ENCODE results near the gene CLIP2.

The CLIP2 gene

GRCh38 chr7:74449144-74449543 lies 159.9 kb downstream of the CLIP2 start:
- no peak for DNase-seq

GRCh38 chr7:74449809-74450397 lies 160.7 kb downstream of the CLIP2 start:
- peak; percentile 49 for DNase-seq

GRCh38 chr7:74452748-74453321 lies 163.6 kb downstream of the CLIP2 start:
- DNase-seq, result peak; percentile 35

GRCh38 chr7:74453322-74454011 lies 164.3 kb downstream of the CLIP2 start, which contains the start of gene GTF2IRD1:
GTF2IRD1 (plus strand) TSS chr7:74453906; CDS start chr7:74508081, 54,175 bp downstream.
- peak; percentile 45 for DNase-seq

- DNase-seq, result peak; percentile 13
Observed at GRCh38 chr7:74454021-74454924, 165.1 kb downstream of the CLIP2 start.

- DNase-seq, result no peak
Observed at GRCh38 chr7:74454925-74455288, 165.7 kb downstream of the CLIP2 start.

- no peak for DNase-seq
Observed at GRCh38 chr7:74455291-74455804, 166.1 kb downstream of the CLIP2 start.

Data from stimulated activated naive CD4-positive, alpha-beta T cell treated with Interleukin-2 at 50 U/mL for 16 hours (primary cell).